Placental pericyte (primary cell): Measurements from ENCODE around the gene NLRP12. TPM values are rescaled to one million over a fixed set of nuclear protein-coding genes. Genes with fewer than 3 reads are reported as not detected.

Experiments used
- small RNA-seq: library from RNA; depleted of rRNA; stranded (forward); fragments of <200 nt; gene quantifications from one replicate; pipeline ENCODE3, GENCODE V24; 2012; ENCODE audit warnings: low replicate concordance
- total RNA-seq: library from RNA; depleted of rRNA; stranded (reverse); fragments of >200 nt; gene quantifications from 2 replicates; pipeline ENCODE4 v1.2.3, GENCODE V29; 2012

Gene NLRP12
- total RNA-seq = not detected in 2 replicates

GRCh38 chr19:53824134-53824611, at the start of gene NLRP12:
TSS of gene NLRP12 (minus strand) at chr19:53824314. CDS start at chr19:53824174, 140 bp downstream.

GRCh38 chr19:53867225-53868090, 43.3 kb upstream of the NLRP12 start, which contains the start of gene MYADM:
TSS of gene MYADM (plus strand) at chr19:53867883. CDS start at chr19:53873530, 5,647 bp downstream.

Small RNAs within 50 kb of the gene (small RNA-seq; reads per million reads assigned to genes)
- gene AC008753.1 = not detected
- gene MIR1283-2 = not detected
- gene MIR371A = not detected
- gene MIR372 = not detected
- gene MIR373 = not detected
- gene MIR516A1 = not detected
- gene MIR516A2 = not detected
- not detected for gene MIR519A1
- gene MIR521-1 = not detected
- not detected for gene MIR527
- gene RNU6-1041P = not detected
- gene RNU6-165P = not detected
- gene RNU6-751P = not detected
- not detected for gene RNU6-982P

Other genes with a start within 250 kb of the NLRP12 start
- gene DPRX, start 192.3 kb downstream of the NLRP12 start, total RNA-seq = not detected in 2 replicates
- gene MYADM, start 43.6 kb upstream of the NLRP12 start, total RNA-seq = 36.5 and 94.9 TPM in 2 replicates
- 0.14 TPM in 1 of 2 replicates, not detected in the other for gene PRKCG, start 57.9 kb upstream of the NLRP12 start, total RNA-seq
- gene CACNG7, start 85.0 kb upstream of the NLRP12 start, total RNA-seq = 4.4 and 4.7 TPM in 2 replicates
- gene CACNG8, start 138.6 kb upstream of the NLRP12 start, total RNA-seq = 0.43 and 0.66 TPM in 2 replicates
- 3.7 and 4.0 TPM in 2 replicates for gene CACNG6, start 167.3 kb upstream of the NLRP12 start, total RNA-seq
- not detected in 2 replicates for gene VSTM1, start 239.6 kb upstream of the NLRP12 start, total RNA-seq